OCI-LY1 (cell line): ENCODE measurements around the gene TRIM67.
"Not testable (repeated sequence)": the region's sequence is repeated elsewhere in the genome, so short reads cannot be mapped to it uniquely, and the experiment has no call there.

ENCODE experiments used
- CTCF ChIP-seq: fragments of 200-600 bp; sonication (generic), shearing (Covaris generic); IDR thresholded peaks from 2 replicates; pipeline ENCODE4 v1.5.1; 2017; ENCODE audit warnings: mild to moderate bottlenecking, antibody characterized with exemption, low read length, moderate library complexity, mixed read lengths
- EZH2 ChIP-seq: fragments of 200-600 bp; sonication (generic), shearing (Covaris generic); IDR thresholded peaks from 2 replicates; pipeline ENCODE4 v1.8.0; 2017; ENCODE audit warnings: borderline replicate concordance, mixed run types, mild to moderate bottlenecking, antibody characterized with exemption, low read length, moderate library complexity, mixed read lengths

GRCh38 chr1:231128471-231128870 is 33.4 kb upstream of the TRIM67 start:
- TF ChIP-seq CTCF, EZH2: not testable (repeated sequence)
